Measurements from ENCODE around the gene CD4.

DNA sequence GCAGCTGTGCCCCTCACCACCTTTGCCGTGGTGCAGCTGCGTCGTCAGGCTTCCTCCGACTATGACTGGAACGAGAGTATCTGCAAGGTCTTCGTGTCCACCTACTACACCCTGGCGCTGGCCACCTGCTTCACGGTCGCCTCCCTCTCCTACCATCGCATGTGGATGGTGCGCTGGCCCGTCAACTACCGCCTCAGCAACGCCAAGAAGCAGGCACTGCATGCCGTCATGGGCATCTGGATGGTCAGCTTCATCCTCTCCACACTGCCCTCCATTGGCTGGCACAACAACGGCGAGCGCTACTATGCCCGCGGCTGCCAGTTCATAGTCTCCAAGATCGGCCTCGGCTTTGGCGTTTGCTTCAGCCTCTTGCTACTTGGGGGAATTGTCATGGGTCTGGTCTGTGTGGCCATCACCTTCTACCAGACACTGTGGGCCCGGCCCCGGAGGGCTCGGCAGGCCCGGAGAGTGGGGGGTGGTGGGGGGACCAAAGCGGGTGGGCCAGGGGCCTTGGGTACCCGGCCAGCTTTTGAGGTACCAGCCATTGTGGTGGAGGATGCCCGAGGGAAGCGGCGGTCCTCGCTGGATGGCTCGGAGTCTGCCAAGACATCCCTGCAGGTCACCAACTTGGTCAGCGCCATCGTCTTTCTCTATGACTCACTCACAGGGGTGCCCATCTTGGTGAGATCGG lies 34.9 kb downstream of the CD4 start:
- TF ChIP-seq CTCF (IDR thresholded peaks at IDR 0.05; ENCODE audit: low read depth, low read length, missing input control) = no peak
- TF ChIP-seq RAD21 (IDR thresholded peaks at IDR 0.05) = no peak
- TF ChIP-seq ZBTB33 (IDR thresholded peaks at IDR 0.05) = no peak
- TF ChIP-seq ATF3 (IDR thresholded peaks at IDR 0.05) = no peak
- no peak for TF ChIP-seq HNF4A (conservative IDR thresholded peaks at IDR 0.05)
- TF ChIP-seq, protein P1, sequence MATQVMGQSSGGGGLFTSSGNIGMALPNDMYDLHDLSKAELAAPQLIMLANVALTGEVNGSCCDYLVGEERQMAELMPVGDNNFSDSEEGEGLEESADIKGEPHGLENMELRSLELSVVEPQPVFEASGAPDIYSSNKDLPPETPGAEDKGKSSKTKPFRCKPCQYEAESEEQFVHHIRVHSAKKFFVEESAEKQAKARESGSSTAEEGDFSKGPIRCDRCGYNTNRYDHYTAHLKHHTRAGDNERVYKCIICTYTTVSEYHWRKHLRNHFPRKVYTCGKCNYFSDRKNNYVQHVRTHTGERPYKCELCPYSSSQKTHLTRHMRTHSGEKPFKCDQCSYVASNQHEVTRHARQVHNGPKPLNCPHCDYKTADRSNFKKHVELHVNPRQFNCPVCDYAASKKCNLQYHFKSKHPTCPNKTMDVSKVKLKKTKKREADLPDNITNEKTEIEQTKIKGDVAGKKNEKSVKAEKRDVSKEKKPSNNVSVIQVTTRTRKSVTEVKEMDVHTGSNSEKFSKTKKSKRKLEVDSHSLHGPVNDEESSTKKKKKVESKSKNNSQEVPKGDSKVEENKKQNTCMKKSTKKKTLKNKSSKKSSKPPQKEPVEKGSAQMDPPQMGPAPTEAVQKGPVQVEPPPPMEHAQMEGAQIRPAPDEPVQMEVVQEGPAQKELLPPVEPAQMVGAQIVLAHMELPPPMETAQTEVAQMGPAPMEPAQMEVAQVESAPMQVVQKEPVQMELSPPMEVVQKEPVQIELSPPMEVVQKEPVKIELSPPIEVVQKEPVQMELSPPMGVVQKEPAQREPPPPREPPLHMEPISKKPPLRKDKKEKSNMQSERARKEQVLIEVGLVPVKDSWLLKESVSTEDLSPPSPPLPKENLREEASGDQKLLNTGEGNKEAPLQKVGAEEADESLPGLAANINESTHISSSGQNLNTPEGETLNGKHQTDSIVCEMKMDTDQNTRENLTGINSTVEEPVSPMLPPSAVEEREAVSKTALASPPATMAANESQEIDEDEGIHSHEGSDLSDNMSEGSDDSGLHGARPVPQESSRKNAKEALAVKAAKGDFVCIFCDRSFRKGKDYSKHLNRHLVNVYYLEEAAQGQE (IDR thresholded peaks at IDR 0.05) = no peak
- TF ChIP-seq GABPA (IDR thresholded peaks at IDR 0.05 in 1 of 2, conservative IDR thresholded peaks at IDR 0.05 in 1 of 2) = no peak
- TF ChIP-seq SP1 (IDR thresholded peaks at IDR 0.05) = no peak
- no peak for TF ChIP-seq TAF1 (conservative IDR thresholded peaks at IDR 0.05)

Data from liver (tissue), 3 donors.